ENCODE measurements around the gene OGFR. TPM values are rescaled to one million over a fixed set of nuclear protein-coding genes. Genes with fewer than 3 reads are reported as not detected.

The OGFR gene
- total and polyA plus RNA-seq, 2 experiments from 2014 or later: 49.9 to 83.1 TPM

- no peak overlapping the region for H3K27ac ChIP-seq
- H3K4me1 ChIP-seq (ENCODE audit: low read depth): no peaks in the 10 kb centered on the region
Observed at GRCh38 chr20:62773845-62774714, 30.6 kb upstream of the OGFR start.

GRCh38 chr20:62774762-62775161 lies 29.9 kb upstream of the OGFR start:
- no peak for DNase-seq (ENCODE audit: low read depth in 1 of 2, low spot score in 1 of 2)
- no peak overlapping the region for H3K4me3 ChIP-seq
- no peaks in the 10 kb centered on the region for H3K4me1 ChIP-seq (ENCODE audit: low read depth)
- H3K27me3 ChIP-seq: no peaks in the 10 kb centered on the region
- H3K27ac ChIP-seq: no peak overlapping the region
- no peak for TF ChIP-seq CTCF (IDR thresholded peaks at IDR 0.05; ENCODE audit: low read depth, low read length)
- H3K9me3 ChIP-seq (ENCODE audit: low read depth): no peaks in the 10 kb centered on the region
- no peaks in the 10 kb centered on the region for H3K36me3 ChIP-seq

More at GRCh38 chr20:62773845-62774714, 30.6 kb upstream of the OGFR start:
- no peak for DNase-seq (ENCODE audit: low read depth in 1 of 2, low spot score in 1 of 2)
- H3K36me3 ChIP-seq: no peaks in the 10 kb centered on the region
- H3K27me3 ChIP-seq: no peaks in the 10 kb centered on the region
- no peaks in the 10 kb centered on the region for H3K9me3 ChIP-seq (ENCODE audit: low read depth)
- no peak overlapping the region for H3K4me3 ChIP-seq
- no peak for TF ChIP-seq CTCF (IDR thresholded peaks at IDR 0.05; ENCODE audit: low read depth, low read length)

DNA sequence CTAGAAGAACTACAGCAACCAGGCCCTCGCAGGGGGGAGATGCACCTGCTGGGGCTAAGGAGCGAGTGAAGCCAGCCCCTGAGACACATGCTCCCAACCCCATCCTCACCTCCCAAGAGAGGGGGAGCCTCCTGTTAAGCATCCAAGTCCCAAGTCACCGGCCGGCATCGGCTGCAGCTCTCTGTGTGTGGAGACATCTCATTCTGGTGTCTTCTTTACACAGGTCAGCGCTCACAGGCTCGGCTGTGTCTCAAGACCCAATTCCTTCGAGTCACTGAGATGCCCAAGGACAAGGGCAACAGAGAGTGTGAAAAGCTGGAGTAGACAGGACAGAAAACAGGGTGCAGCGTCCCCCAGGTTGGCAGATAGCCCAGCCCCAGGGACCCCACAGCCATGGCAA lies 29.4 kb upstream of the OGFR start:
- DNase-seq (ENCODE audit: low read depth in 1 of 2, low spot score in 1 of 2): no peak
- no peaks in the 10 kb centered on the region for H3K4me1 ChIP-seq (ENCODE audit: low read depth)
- TF ChIP-seq CTCF (IDR thresholded peaks at IDR 0.05; ENCODE audit: low read depth, low read length): no peak
- H3K36me3 ChIP-seq: no peaks in the 10 kb centered on the region
- no peaks in the 10 kb centered on the region for H3K27me3 ChIP-seq
- H3K9me3 ChIP-seq (ENCODE audit: low read depth): no peaks in the 10 kb centered on the region
- no peak overlapping the region for H3K4me3 ChIP-seq
- no peak overlapping the region for H3K27ac ChIP-seq

DNA sequence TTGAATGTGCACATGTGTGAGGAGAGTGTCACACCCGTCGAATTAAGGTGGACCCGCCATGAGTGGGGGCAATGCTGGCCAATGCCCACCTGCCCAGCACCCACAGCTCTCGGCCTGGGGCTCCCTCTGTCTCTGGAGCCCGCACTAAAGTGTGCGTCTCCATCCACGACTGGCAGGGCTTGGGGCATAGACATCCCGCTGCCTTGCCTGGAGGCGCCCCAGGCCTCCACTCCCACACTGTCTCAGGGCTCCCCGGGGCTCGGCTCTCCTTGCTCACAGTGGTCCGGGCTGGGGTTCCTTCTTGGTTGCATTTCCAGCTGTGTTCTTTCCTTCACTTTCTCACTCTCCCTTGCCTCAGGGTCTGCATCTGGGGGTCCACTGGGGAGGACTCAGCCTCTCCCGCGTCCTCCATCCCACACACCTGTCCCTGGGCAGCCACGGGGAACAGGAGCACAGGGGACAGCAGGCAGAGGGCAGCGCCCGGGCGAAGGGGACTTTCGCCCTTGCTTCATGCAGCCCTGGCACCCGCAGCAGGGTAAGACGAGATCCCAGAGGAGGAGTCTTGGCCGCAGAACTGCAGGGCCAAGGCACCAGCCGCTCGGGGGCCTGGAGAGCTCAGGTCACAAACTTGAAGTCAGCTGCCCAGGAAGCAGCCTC lies 28.5 kb upstream of the OGFR start:
- DNase-seq (ENCODE audit: low read depth in 1 of 2, low spot score in 1 of 2): no peak
- Histone ChIP-seq H3K9me3 (ENCODE audit: low read depth) (no peaks in the 10 kb centered on the region), H3K27me3 (no peaks in the 10 kb centered on the region), H3K27ac (no peak overlapping the region), H3K4me3 (no peak overlapping the region), H3K36me3 (no peaks in the 10 kb centered on the region), H3K4me1 (ENCODE audit: low read depth) (no peaks in the 10 kb centered on the region)
- TF ChIP-seq CTCF (IDR thresholded peaks at IDR 0.05; ENCODE audit: low read depth, low read length): no peak

GRCh38 chr20:62776692-62777527 lies 27.7 kb upstream of the OGFR start:
- Histone ChIP-seq H3K4me1 (ENCODE audit: low read depth) (no peaks in the 10 kb centered on the region), H3K4me3 (no peak overlapping the region), H3K27ac (no peak overlapping the region), H3K9me3 (ENCODE audit: low read depth) (no peaks in the 10 kb centered on the region), H3K36me3 (no peaks in the 10 kb centered on the region), H3K27me3 (no peaks in the 10 kb centered on the region)
- DNase-seq (ENCODE audit: low read depth in 1 of 2, low spot score in 1 of 2): no peak
- TF ChIP-seq CTCF (IDR thresholded peaks at IDR 0.05; ENCODE audit: low read depth, low read length): no peak
